KMS-11 (cell line): ENCODE data around the gene ARL5A.
A peak's percentile ranks its signal among the peaks of the same experiment; 100 is the strongest.

Experiments used
- H2AFZ ChIP-seq: fragments of 200-600 bp; sonication (generic); 2 replicates; pipeline ENCODE4 v1.6.1; 2016; ENCODE audit warnings: antibody characterized with exemption, mixed run types, low read depth
- H3K27ac ChIP-seq: fragments of 200-600 bp; sonication (generic); 2 replicates; pipeline ENCODE4 v1.6.1; 2016; ENCODE audit warnings: mild to moderate bottlenecking, mixed run types
- H3K27me3 ChIP-seq: fragments of 200-600 bp; sonication (generic); 2 replicates; pipeline ENCODE4 v1.6.1; 2017; ENCODE audit warnings: mild to moderate bottlenecking, low read depth, mixed run types, moderate library complexity; ENCODE audit not compliant: insufficient read depth
- H3K36me3 ChIP-seq: fragments of 200-600 bp; sonication (generic); 2 replicates; pipeline ENCODE4 v1.6.1; 2017; ENCODE audit warnings: mild to moderate bottlenecking, mixed run types; ENCODE audit not compliant: insufficient read depth
- H3K4me1 ChIP-seq: fragments of 200-600 bp; sonication (generic); 2 replicates; pipeline ENCODE4 v1.6.1; 2016; ENCODE audit warnings: mild to moderate bottlenecking, low read depth, mixed run types; ENCODE audit not compliant: poor library complexity, severe bottlenecking
- H3K4me2 ChIP-seq: fragments of 200-600 bp; sonication (generic); 2 replicates; pipeline ENCODE4 v1.7.0; 2016; ENCODE audit warnings: mild to moderate bottlenecking, mixed run types
- H3K4me3 ChIP-seq: fragments of 200-600 bp; sonication (generic); IDR thresholded peaks from 2 replicates; pipeline ENCODE4 v1.6.1; 2017; ENCODE audit warnings: low read depth, low read length, mixed read lengths; ENCODE audit not compliant: insufficient read depth
- H3K79me2 ChIP-seq: fragments of 200-600 bp; sonication (generic); 2 replicates; pipeline ENCODE4 v1.6.1; 2016; ENCODE audit warnings: low read depth, mixed run types; ENCODE audit not compliant: insufficient read depth
- H3K9ac ChIP-seq: fragments of 200-600 bp; sonication (generic); 2 replicates; pipeline ENCODE4 v1.6.1; 2016; ENCODE audit warnings: mild to moderate bottlenecking, mixed run types
- H4K20me1 ChIP-seq: fragments of 200-600 bp; sonication (generic); 2 replicates; pipeline ENCODE4 v1.6.1; 2016; ENCODE audit warnings: mild to moderate bottlenecking, mixed run types; ENCODE audit not compliant: insufficient read depth
- CTCF ChIP-seq: fragments of 200-600 bp; sonication (generic); conservative IDR thresholded peaks from 2 replicates; pipeline ENCODE4 v1.6.1; 2017; ENCODE audit warnings: low read depth, mild to moderate bottlenecking, antibody characterized with exemption, low read length, moderate library complexity, mixed read lengths

The ARL5A gene

GRCh38 chr2:151827564-151828142 lies 568 bp downstream of the ARL5A start:
- Histone ChIP-seq H3K36me3 (no peaks in the 10 kb centered on the region), H3K27me3 (no peaks in the 10 kb centered on the region), H3K4me3 (peak overlapping the region; percentile 95), H2AFZ (peak overlapping the region; percentile 75), H3K4me2 (peak overlapping the region; percentile 91), H3K4me1 (peaks cover 38% of the 10 kb centered on the region), H3K9ac (peak overlapping the region; percentile 95), H3K27ac (peak overlapping the region; percentile 65), H3K79me2 (peaks cover 55% of the 10 kb centered on the region), H4K20me1 (peaks cover 7% of the 10 kb centered on the region)
- no peak for TF ChIP-seq CTCF

- H3K79me2 ChIP-seq, result peaks cover 64% of the 10 kb centered on the region
- peak overlapping the region; percentile 95; the same call in 1 of the 2 replicates for H3K9ac ChIP-seq
- no peaks in the 10 kb centered on the region for H3K36me3 ChIP-seq
- H4K20me1 ChIP-seq, result peaks cover 14% of the 10 kb centered on the region
- H3K27me3 ChIP-seq, result no peaks in the 10 kb centered on the region
- no peak overlapping the region for H2AFZ ChIP-seq
- no peak overlapping the region for H3K4me3 ChIP-seq
- peaks cover 38% of the 10 kb centered on the region for H3K4me1 ChIP-seq
- H3K27ac ChIP-seq, result no peak overlapping the region
- H3K4me2 ChIP-seq, result peak overlapping the region; percentile 91
- no peak for TF ChIP-seq CTCF
Measured at GRCh38 chr2:151826737-151827157, 1.5 kb downstream of the ARL5A start.

- Histone ChIP-seq H3K27ac (no peak overlapping the region), H3K4me2 (no peak overlapping the region), H3K4me3 (no peak overlapping the region), H3K27me3 (no peaks in the 10 kb centered on the region), H4K20me1 (peaks cover 14% of the 10 kb centered on the region), H3K9ac (no peak overlapping the region), H3K79me2 (peaks cover 82% of the 10 kb centered on the region), H3K36me3 (no peaks in the 10 kb centered on the region), H2AFZ (no peak overlapping the region), H3K4me1 (peaks cover 38% of the 10 kb centered on the region)
- no peak for TF ChIP-seq CTCF
Measured at GRCh38 chr2:151824886-151825285, 3.3 kb downstream of the ARL5A start.

GRCh38 chr2:151823651-151824050 lies 4.6 kb downstream of the ARL5A start:
- Histone ChIP-seq H2AFZ (no peak overlapping the region), H3K4me3 (no peak overlapping the region), H3K36me3 (no peaks in the 10 kb centered on the region), H3K9ac (no peak overlapping the region), H4K20me1 (peaks cover 16% of the 10 kb centered on the region), H3K27ac (no peak overlapping the region), H3K27me3 (no peaks in the 10 kb centered on the region), H3K4me1 (peaks cover 29% of the 10 kb centered on the region), H3K4me2 (no peak overlapping the region), H3K79me2 (peaks cover 94% of the 10 kb centered on the region)
- no peak for TF ChIP-seq CTCF
